GM13976 (cell line): ENCODE data around the gene CDH13.

Experiments used
- DNase-seq: peaks from one replicate; pipeline ENCODE4 v3.0.0; 2012; ENCODE audit warnings: low spot score
- CTCF ChIP-seq: IDR thresholded peaks from 2 replicates; pipeline ENCODE4 v1.5.1; 2012; ENCODE audit warnings: borderline replicate concordance, mild to moderate bottlenecking; ENCODE audit not compliant: insufficient read depth; ENCODE audit errors: extremely low read depth, missing control alignments, control extremely low read depth
- in situ Hi-C: fragments of 300-500 bp; cut with MboI; formaldehyde crosslinking; loops from one replicate; pipeline ENCODE4 v1.12.0; 2022; ENCODE audit warnings: low sequenced_read_pairs, mixed read lengths, inconsistent platforms; ENCODE audit not compliant: unreplicated experiment

Gene CDH13

GRCh38 chr16:82646504-82646903, 19.7 kb downstream of the CDH13 start:
- no peak for DNase-seq
- TF ChIP-seq CTCF, result no peak
- in situ Hi-C loops, result loop anchor here (25.0 kb wide), 1 partner anchor 566 kb away; no protein-coding TSS in a partner anchor

GRCh38 chr16:82649766-82650165, 23.0 kb downstream of the CDH13 start:
- TF ChIP-seq CTCF, result no peak
- in situ Hi-C loops, result loop anchor here (25.0 kb wide), 1 partner anchor 563 kb away; no protein-coding TSS in a partner anchor
- no peak for DNase-seq

GRCh38 chr16:82650804-82651203, 24.0 kb downstream of the CDH13 start:
- TF ChIP-seq CTCF, result no peak
- DNase-seq, result no peak
- in situ Hi-C loops, result no loop called here

- in situ Hi-C loops, result no loop called here
- TF ChIP-seq CTCF, result no peak
- no peak for DNase-seq
Observed at GRCh38 chr16:82651921-82652601, 25.3 kb downstream of the CDH13 start.

GRCh38 chr16:82652826-82653225, 26.1 kb downstream of the CDH13 start:
- no peak for TF ChIP-seq CTCF
- in situ Hi-C loops, result no loop called here
- no peak for DNase-seq

GRCh38 chr16:82653550-82654511, 27.1 kb downstream of the CDH13 start:
- in situ Hi-C loops, result no loop called here
- DNase-seq, result peak; percentile 47
- TF ChIP-seq CTCF, result no peak
